ENCODE measurements around the gene GRK2. TPM values are rescaled to one million over a fixed set of nuclear protein-coding genes. Genes with fewer than 3 reads are reported as not detected.

The GRK2 gene
- total and polyA plus RNA-seq, 9 of the 15 experiments (the other 6 are each of a cell fraction or from before 2014, with no cell fraction given): 0.24 to 95.8 (median 56.5) TPM

- H3K27me3 ChIP-seq (ENCODE audit: control insufficient read depth in 2 of 2, insufficient read depth in 2 of 2, low read length in 2 of 2): no peaks in the 10 kb centered on the region
- BruUV-seq (replicated peaks): TSS peak; percentile 65
- H3K4me3 ChIP-seq: peak overlapping the region; percentile 85
- peak overlapping the region; percentile 94 for H3K27ac ChIP-seq (ENCODE audit: extremely low read depth, low read depth, low read length)
- peak overlapping the region; percentile 94 to 99 for H3K9ac ChIP-seq (ENCODE audit: insufficient read depth in 1 of 2, low read depth in 2 of 2, low read length in 2 of 2)
- in situ Hi-C loops (cut with MboI) (no loop called here), intact Hi-C loops (cut with micrococcal nuclease) (loop anchor here (2.0 kb wide), 1 partner anchor 119 kb away; no protein-coding TSS in a partner anchor)
- peak overlapping the region; percentile 89 for H3K4me2 ChIP-seq (ENCODE audit: insufficient read depth, low read length)
- H3K36me3 ChIP-seq (ENCODE audit: control insufficient read depth, insufficient read depth, low read length): peaks cover 34% of the 10 kb centered on the region
- H3K4me1 ChIP-seq (replicated peaks in 1 of 2; ENCODE audit: control insufficient read depth in 2 of 2, insufficient read depth in 2 of 2, low read length in 2 of 2): peaks cover 8 to 22% of the 10 kb centered on the region in 2 experiments
- ChIA-PET POLR2A (interaction anchor here (0.6 to 4.1 kb wide), 18 partner anchors 9 to 155 kb away, joined by 3 to 58 read pairs (median 4); partner anchors contain the start of gene GRK2), CTCF (ENCODE audit: low intra/inter-chr PET ratio) (no interaction called here)
- peaks cover 55% of the 10 kb centered on the region for H3K79me2 ChIP-seq (ENCODE audit: control insufficient read depth, insufficient read depth, low read length)
- H3K9me3 ChIP-seq (replicated peaks; ENCODE audit: control insufficient read depth, insufficient read depth, low read depth, low read length): no peaks in the 10 kb centered on the region
- no peaks in the 10 kb centered on the region for H3K9me1 ChIP-seq (ENCODE audit: control insufficient read depth, insufficient read depth, low read length)
- ATAC-seq (peak; percentile 97), FAIRE-seq (peak; percentile 98), DNase-seq (ENCODE audit: extremely low read depth in 1 of 4, low spot score in 3 of 4) (peak; percentile 93 to 98 (median 95))
- peak overlapping the region; percentile 80 for H2AFZ ChIP-seq (ENCODE audit: low read depth, low read length)
- 1% methylated on average over 26 of the region's 31 CpGs for WGBS (ENCODE audit: insufficient coverage, low coverage, missing lambda C conversion rate)
- H4K20me1 ChIP-seq (replicated peaks; ENCODE audit: control insufficient read depth, insufficient read depth, low read length): peaks cover 15% of the 10 kb centered on the region
- TF ChIP-seq, protein P1, sequence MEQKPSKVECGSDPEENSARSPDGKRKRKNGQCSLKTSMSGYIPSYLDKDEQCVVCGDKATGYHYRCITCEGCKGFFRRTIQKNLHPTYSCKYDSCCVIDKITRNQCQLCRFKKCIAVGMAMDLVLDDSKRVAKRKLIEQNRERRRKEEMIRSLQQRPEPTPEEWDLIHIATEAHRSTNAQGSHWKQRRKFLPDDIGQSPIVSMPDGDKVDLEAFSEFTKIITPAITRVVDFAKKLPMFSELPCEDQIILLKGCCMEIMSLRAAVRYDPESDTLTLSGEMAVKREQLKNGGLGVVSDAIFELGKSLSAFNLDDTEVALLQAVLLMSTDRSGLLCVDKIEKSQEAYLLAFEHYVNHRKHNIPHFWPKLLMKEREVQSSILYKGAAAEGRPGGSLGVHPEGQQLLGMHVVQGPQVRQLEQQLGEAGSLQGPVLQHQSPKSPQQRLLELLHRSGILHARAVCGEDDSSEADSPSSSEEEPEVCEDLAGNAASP (IDR thresholded peaks at IDR 0.05): no peak
- TF ChIP-seq TFAM (CRISPR knock-in tag; conservative IDR thresholded peaks at IDR 0.05) (no peak), THRAP3 (IDR thresholded peaks at IDR 0.05; ENCODE audit: borderline replicate concordance) (peak; percentile 38; the same call in 1 of the 2 replicates), HINFP (tag; conservative IDR thresholded peaks at IDR 0.05; ENCODE audit: low read depth) (no peak), MAX (CRISPR knock-in tag; IDR thresholded peaks at IDR 0.05) (peak; percentile 86), FIP1L1 (IDR thresholded peaks at IDR 0.05; ENCODE audit: low read depth, low read length, poor library complexity, severe bottlenecking) (no peak), ZNF830 (CRISPR knock-in tag; IDR thresholded peaks at IDR 0.05) (no peak), SMAD4 (CRISPR knock-in tag; conservative IDR thresholded peaks at IDR 0.05) (no peak), RNF219 (CRISPR knock-in tag; IDR thresholded peaks at IDR 0.05) (no peak), BHLHE40 (IDR thresholded peaks at IDR 0.05; ENCODE audit: low read length) (peak; percentile 20; the same call in 1 of the 2 replicates), SUPT5H (IDR thresholded peaks at IDR 0.05) (peak; percentile 91), SMAD2 (IDR thresholded peaks at IDR 0.05; ENCODE audit: low read depth, low read length) (no peak), MNT (conservative IDR thresholded peaks at IDR 0.05) (peak; percentile 83 to 94), CBFA2T2 (conservative IDR thresholded peaks at IDR 0.05) (no peak)
Observed at GRCh38 chr11:67239783-67240575, 26.3 kb upstream of the GRK2 start.

Data from K562 (cell line).